Loucy (cell line): ENCODE data around the gene ARHGEF12.

Experiments used
- CTCF ChIP-seq: fragments of 200-600 bp; sonication (generic); conservative IDR thresholded peaks from 2 replicates; pipeline ENCODE4 v1.5.1; 2014; ENCODE audit warnings: mild to moderate bottlenecking, antibody characterized with exemption, low read length
- EZH2phosphoT487 ChIP-seq: fragments of 200-600 bp; IDR thresholded peaks from 2 replicates; pipeline ENCODE4 v1.6.1; 2018; ENCODE audit warnings: antibody characterized with exemption, mild to moderate bottlenecking, moderate library complexity, borderline replicate concordance

DNA sequence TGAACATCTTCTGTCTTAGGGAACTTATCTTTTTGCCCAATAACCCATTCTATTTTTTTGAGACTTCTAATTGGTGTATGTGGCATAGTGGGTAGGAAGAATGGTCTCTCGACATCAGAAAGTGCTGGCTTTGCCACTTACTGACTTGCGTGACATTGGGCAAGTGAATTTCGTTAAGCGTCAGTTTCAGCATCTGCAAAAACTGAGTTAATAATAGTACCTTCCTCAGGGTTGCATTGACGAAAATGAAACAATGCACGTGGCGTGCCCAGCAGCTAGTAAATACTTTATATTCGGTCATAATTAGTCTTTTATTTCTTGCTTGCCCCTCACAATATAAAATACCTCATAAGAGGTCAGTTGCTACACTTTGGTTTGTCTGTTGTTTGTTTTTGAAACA lies 162.9 kb downstream of the ARHGEF12 start:
- TF ChIP-seq EZH2phosphoT487 (no peak), CTCF (no peak)
